ENCODE results near the gene HMCN2.

- TF ChIP-seq, protein P1, sequence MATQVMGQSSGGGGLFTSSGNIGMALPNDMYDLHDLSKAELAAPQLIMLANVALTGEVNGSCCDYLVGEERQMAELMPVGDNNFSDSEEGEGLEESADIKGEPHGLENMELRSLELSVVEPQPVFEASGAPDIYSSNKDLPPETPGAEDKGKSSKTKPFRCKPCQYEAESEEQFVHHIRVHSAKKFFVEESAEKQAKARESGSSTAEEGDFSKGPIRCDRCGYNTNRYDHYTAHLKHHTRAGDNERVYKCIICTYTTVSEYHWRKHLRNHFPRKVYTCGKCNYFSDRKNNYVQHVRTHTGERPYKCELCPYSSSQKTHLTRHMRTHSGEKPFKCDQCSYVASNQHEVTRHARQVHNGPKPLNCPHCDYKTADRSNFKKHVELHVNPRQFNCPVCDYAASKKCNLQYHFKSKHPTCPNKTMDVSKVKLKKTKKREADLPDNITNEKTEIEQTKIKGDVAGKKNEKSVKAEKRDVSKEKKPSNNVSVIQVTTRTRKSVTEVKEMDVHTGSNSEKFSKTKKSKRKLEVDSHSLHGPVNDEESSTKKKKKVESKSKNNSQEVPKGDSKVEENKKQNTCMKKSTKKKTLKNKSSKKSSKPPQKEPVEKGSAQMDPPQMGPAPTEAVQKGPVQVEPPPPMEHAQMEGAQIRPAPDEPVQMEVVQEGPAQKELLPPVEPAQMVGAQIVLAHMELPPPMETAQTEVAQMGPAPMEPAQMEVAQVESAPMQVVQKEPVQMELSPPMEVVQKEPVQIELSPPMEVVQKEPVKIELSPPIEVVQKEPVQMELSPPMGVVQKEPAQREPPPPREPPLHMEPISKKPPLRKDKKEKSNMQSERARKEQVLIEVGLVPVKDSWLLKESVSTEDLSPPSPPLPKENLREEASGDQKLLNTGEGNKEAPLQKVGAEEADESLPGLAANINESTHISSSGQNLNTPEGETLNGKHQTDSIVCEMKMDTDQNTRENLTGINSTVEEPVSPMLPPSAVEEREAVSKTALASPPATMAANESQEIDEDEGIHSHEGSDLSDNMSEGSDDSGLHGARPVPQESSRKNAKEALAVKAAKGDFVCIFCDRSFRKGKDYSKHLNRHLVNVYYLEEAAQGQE (IDR thresholded peaks at IDR 0.05), result no peak
- TF ChIP-seq POLR2A (IDR thresholded peaks at IDR 0.05; ENCODE audit: low read length) (no peak), BCL3 (IDR thresholded peaks at IDR 0.05) (no peak), EP300 (IDR thresholded peaks at IDR 0.05) (no peak), NFE2L2 (conservative IDR thresholded peaks at IDR 0.05; ENCODE audit: low read length) (no peak), CTCF (IDR thresholded peaks at IDR 0.05) (no peak), SMC3 (IDR thresholded peaks at IDR 0.05) (no peak), HMGXB4 (CRISPR knock-in tag; IDR thresholded peaks at IDR 0.05; ENCODE audit: borderline replicate concordance) (no peak), HOXA7 (CRISPR knock-in tag; IDR thresholded peaks at IDR 0.05) (no peak), MYC (IDR thresholded peaks at IDR 0.05; ENCODE audit: borderline replicate concordance, low read length) (no peak), RFX5 (IDR thresholded peaks at IDR 0.05) (no peak), RCOR1 (IDR thresholded peaks at IDR 0.05; ENCODE audit: low read depth, low read length) (no peak)
- TF ChIP-seq, protein P2, sequence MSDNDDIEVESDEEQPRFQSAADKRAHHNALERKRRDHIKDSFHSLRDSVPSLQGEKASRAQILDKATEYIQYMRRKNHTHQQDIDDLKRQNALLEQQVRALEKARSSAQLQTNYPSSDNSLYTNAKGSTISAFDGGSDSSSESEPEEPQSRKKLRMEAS (IDR thresholded peaks at IDR 0.05), result no peak
- TF ChIP-seq, protein P3, sequence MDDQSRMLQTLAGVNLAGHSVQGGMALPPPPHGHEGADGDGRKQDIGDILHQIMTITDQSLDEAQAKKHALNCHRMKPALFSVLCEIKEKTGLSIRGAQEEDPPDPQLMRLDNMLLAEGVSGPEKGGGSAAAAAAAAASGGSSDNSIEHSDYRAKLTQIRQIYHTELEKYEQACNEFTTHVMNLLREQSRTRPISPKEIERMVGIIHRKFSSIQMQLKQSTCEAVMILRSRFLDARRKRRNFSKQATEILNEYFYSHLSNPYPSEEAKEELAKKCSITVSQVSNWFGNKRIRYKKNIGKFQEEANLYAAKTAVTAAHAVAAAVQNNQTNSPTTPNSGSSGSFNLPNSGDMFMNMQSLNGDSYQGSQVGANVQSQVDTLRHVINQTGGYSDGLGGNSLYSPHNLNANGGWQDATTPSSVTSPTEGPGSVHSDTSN (IDR thresholded peaks at IDR 0.05), result no peak
Observed at GRCh38 chr9:130480673-130481072, 215.1 kb downstream of the HMCN2 start.
